PC-3 (cell line): Measurements from ENCODE around the gene CFI. TPM values are rescaled to one million over a fixed set of nuclear protein-coding genes. Genes with fewer than 3 reads are reported as not detected.

ENCODE experiments used
- ATAC-seq: fragments of 200-7000 bp; cut with Tn5 transposase; 2 replicates; pipeline ENCODE4 v1.9.1; 2020; ENCODE audit warnings: mild to moderate bottlenecking, moderate library complexity
- BruUV-seq: library from RNA; stranded (reverse); fragments of 400-500 nt; replicated peaks from 2 replicates; lab custom pipeline; 2021; lab: Mats Ljungman, UMichigan
- CTCF ChIA-PET: fragments of 300-600 bp; sonication (Branson Sonifier 250); formaldehyde crosslinking; loops from one replicate; lab custom pipeline; 2022; ENCODE audit warnings: antibody characterized with exemption; lab: Charles Lee
- POLR2A ChIA-PET: fragments of 300-600 bp; sonication (Branson Sonifier 250); formaldehyde crosslinking; loops from one replicate; lab custom pipeline; 2022; ENCODE audit warnings: antibody characterized with exemption; ENCODE audit not compliant: unreplicated experiment; lab: Charles Lee
- DNase-seq: peaks from one replicate; pipeline ENCODE4 v3.0.0-alpha.2; 2015
- H2AFZ ChIP-seq: fragments of 300-600 bp; sonication (generic); 2 replicates; pipeline ENCODE4 v1.6.0; 2016; ENCODE audit warnings: antibody characterized with exemption, low read length
- H3F3A ChIP-seq: fragments of 300-600 bp; sonication (generic); one replicate; pipeline ENCODE4 v1.6.0; 2017; ENCODE audit warnings: antibody characterized with exemption, low read length, control low read depth, mild to moderate bottlenecking; ENCODE audit not compliant: unreplicated experiment
- H3K27ac ChIP-seq: fragments of 300-600 bp; sonication (generic); 2 replicates; pipeline ENCODE4 v1.5.1; 2016; ENCODE audit warnings: mild to moderate bottlenecking, low read length
- H3K27me3 ChIP-seq: fragments of 300-600 bp; sonication (generic); 2 replicates; pipeline ENCODE4 v1.6.1; 2016; ENCODE audit warnings: low read length, mixed read lengths
- H3K36me3 ChIP-seq: fragments of 300-600 bp; sonication (generic); 2 replicates; pipeline ENCODE4 v1.6.1; 2016; ENCODE audit warnings: low read depth, mixed run types, low read length, mixed read lengths
- H3K4me1 ChIP-seq: fragments of 300-600 bp; sonication (generic); 2 replicates; pipeline ENCODE4 v1.5.1; 2016; ENCODE audit warnings: low read length; ENCODE audit not compliant: insufficient read depth
- H3K4me2 ChIP-seq: fragments of 300-600 bp; sonication (generic); 2 replicates; pipeline ENCODE4 v1.6.0; 2016; ENCODE audit warnings: low read length
- H3K4me3 ChIP-seq: fragments of 300-600 bp; sonication (generic); 2 replicates; pipeline ENCODE4 v1.5.1; 2016; ENCODE audit warnings: mild to moderate bottlenecking, low read length, mixed read lengths
- H3K79me2 ChIP-seq: fragments of 300-600 bp; sonication (generic); 2 replicates; pipeline ENCODE4 v1.6.1; 2017; ENCODE audit warnings: low read length, mixed read lengths
- H3K9ac ChIP-seq: fragments of 300-600 bp; sonication (generic); 2 replicates; pipeline ENCODE4 v1.6.0; 2016; ENCODE audit warnings: mild to moderate bottlenecking, low read length
- H3K9me2 ChIP-seq: fragments of 300-600 bp; sonication (generic); replicated peaks from 2 replicates; pipeline ENCODE4 v1.6.1; 2016; ENCODE audit warnings: mixed run types, low read length, mixed read lengths
- H3K9me3 ChIP-seq: fragments of 300-600 bp; sonication (generic); 2 replicates; pipeline ENCODE4 v1.6.1; 2016; ENCODE audit warnings: low read length, mixed read lengths
- H4K20me1 ChIP-seq: fragments of 300-600 bp; sonication (generic); 2 replicates; pipeline ENCODE4 v1.6.1; 2016; ENCODE audit warnings: low read length, mixed read lengths
- EZH2 ChIP-seq: fragments of 300-600 bp; sonication (generic); IDR thresholded peaks from one replicate; pipeline ENCODE4 v1.6.1; 2017; ENCODE audit warnings: antibody characterized with exemption, mild to moderate bottlenecking, low read length; ENCODE audit not compliant: unreplicated experiment
- EZH2phosphoT487 ChIP-seq: fragments of 300-600 bp; sonication (generic); IDR thresholded peaks from 2 replicates; pipeline ENCODE4 v1.6.1; 2018; ENCODE audit warnings: mild to moderate bottlenecking, antibody characterized with exemption, low read length, borderline replicate concordance
- intact Hi-C: fragments of 100-400 bp; cut with micrococcal nuclease; formaldehyde crosslinking; loops from 2 replicates; pipeline ENCODE4 v1.9.0; 2023
- total RNA-seq: library from RNA; depleted of rRNA; stranded (reverse); fragments of >200 nt; gene quantifications from 2 replicates; pipeline ENCODE4 v1.2.3, GENCODE V29; 2014
- TF ChIP-seq, protein P1 (sequence below): fragments of 300-600 bp; sonication (generic); conservative IDR thresholded peaks from 2 replicates; pipeline ENCODE4 v1.5.1; 2017; ENCODE audit warnings: antibody characterized with exemption, low read depth, mild to moderate bottlenecking, low read length

The CFI gene
- total RNA-seq, 1 experiment from 2014 or later: not detected

- ATAC-seq: no peak
- Histone ChIP-seq H2AFZ (no peak overlapping the region), H3K9me3 (no peaks in the 10 kb centered on the region)
Observed at GRCh38 chr4:109764789-109765402, 36.9 kb downstream of the CFI start.

DNA sequence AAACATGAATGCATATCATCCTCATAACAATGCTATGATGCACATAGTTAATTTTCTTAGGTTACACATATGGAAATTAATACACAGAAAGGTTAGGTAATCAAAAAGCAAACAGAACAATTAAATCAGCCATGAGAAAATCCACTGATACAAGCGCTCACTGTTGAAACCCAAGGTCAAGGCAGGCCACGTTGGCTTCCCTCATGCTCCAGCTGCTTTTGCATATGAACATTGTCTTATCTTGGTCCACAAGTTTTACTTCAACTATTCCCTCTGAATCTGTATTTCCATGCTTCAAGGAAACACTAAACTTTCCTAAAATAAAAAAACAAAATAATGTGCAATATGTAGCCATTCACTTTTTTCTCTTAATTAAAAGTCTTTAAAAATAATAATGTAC is 37.4 kb downstream of the CFI start:
- intact Hi-C loops: no loop called here
- no peak overlapping the region for H2AFZ ChIP-seq
- no peak overlapping the region for H3K4me2 ChIP-seq
- no peaks in the 10 kb centered on the region for H3K9me3 ChIP-seq
- no TSS peak for BruUV-seq
- no peak for DNase-seq
- no peak overlapping the region for H3K27ac ChIP-seq
- no peaks in the 10 kb centered on the region for H3K4me1 ChIP-seq
- no peaks in the 10 kb centered on the region for H3K36me3 ChIP-seq
- no peak overlapping the region for H3K9ac ChIP-seq
- no peaks in the 10 kb centered on the region for H3K27me3 ChIP-seq
- ChIA-PET POLR2A (no interaction called here), CTCF (no interaction called here)
- H3K9me2 ChIP-seq: no peaks in the 10 kb centered on the region
- TF ChIP-seq, protein P1, sequence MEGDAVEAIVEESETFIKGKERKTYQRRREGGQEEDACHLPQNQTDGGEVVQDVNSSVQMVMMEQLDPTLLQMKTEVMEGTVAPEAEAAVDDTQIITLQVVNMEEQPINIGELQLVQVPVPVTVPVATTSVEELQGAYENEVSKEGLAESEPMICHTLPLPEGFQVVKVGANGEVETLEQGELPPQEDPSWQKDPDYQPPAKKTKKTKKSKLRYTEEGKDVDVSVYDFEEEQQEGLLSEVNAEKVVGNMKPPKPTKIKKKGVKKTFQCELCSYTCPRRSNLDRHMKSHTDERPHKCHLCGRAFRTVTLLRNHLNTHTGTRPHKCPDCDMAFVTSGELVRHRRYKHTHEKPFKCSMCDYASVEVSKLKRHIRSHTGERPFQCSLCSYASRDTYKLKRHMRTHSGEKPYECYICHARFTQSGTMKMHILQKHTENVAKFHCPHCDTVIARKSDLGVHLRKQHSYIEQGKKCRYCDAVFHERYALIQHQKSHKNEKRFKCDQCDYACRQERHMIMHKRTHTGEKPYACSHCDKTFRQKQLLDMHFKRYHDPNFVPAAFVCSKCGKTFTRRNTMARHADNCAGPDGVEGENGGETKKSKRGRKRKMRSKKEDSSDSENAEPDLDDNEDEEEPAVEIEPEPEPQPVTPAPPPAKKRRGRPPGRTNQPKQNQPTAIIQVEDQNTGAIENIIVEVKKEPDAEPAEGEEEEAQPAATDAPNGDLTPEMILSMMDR: no peak
- TF ChIP-seq EZH2 (no peak), EZH2phosphoT487 (no peak)
- ATAC-seq: no peak
- no peaks in the 10 kb centered on the region for H3F3A ChIP-seq
- H4K20me1 ChIP-seq: no peaks in the 10 kb centered on the region
- no peak overlapping the region for H3K4me3 ChIP-seq
- H3K79me2 ChIP-seq: no peaks in the 10 kb centered on the region

More at GRCh38 chr4:109764789-109765402, 36.9 kb downstream of the CFI start:
- Histone ChIP-seq H3K27me3 (no peaks in the 10 kb centered on the region; the same call in 1 of the 2 replicates), H3K36me3 (no peaks in the 10 kb centered on the region), H3K79me2 (no peaks in the 10 kb centered on the region), H3K4me1 (no peaks in the 10 kb centered on the region), H4K20me1 (no peaks in the 10 kb centered on the region), H3K9ac (no peak overlapping the region), H3K4me3 (no peak overlapping the region), H3K4me2 (no peak overlapping the region), H3K27ac (no peak overlapping the region), H3F3A (no peaks in the 10 kb centered on the region), H3K9me2 (no peaks in the 10 kb centered on the region)
- BruUV-seq: no TSS peak
- ChIA-PET CTCF (no interaction called here), POLR2A (no interaction called here)
- TF ChIP-seq EZH2 (no peak), EZH2phosphoT487 (no peak)
- DNase-seq: no peak
- intact Hi-C loops: no loop called here

- DNase-seq (no peak), ATAC-seq (no peak)
- Histone ChIP-seq H3K4me2 (no peak overlapping the region), H3K4me1 (no peaks in the 10 kb centered on the region), H2AFZ (no peak overlapping the region), H3K9me3 (no peaks in the 10 kb centered on the region), H3K9ac (no peak overlapping the region), H3K79me2 (no peaks in the 10 kb centered on the region), H4K20me1 (no peaks in the 10 kb centered on the region), H3F3A (no peaks in the 10 kb centered on the region), H3K9me2 (no peaks in the 10 kb centered on the region), H3K27ac (no peak overlapping the region), H3K27me3 (no peaks in the 10 kb centered on the region), H3K4me3 (no peak overlapping the region), H3K36me3 (no peaks in the 10 kb centered on the region)
- TF ChIP-seq, protein P1: no peak
- TF ChIP-seq EZH2: no peak
- TF ChIP-seq EZH2phosphoT487: no peak
- intact Hi-C loops: no loop called here
- ChIA-PET POLR2A (no interaction called here), CTCF (no interaction called here)
- no TSS peak for BruUV-seq
Observed at GRCh38 chr4:109760682-109761081, 41.1 kb downstream of the CFI start.
